CD8-positive, alpha-beta memory T cell (primary cell): ENCODE results near the gene CLASRP. TPM values are rescaled to one million over a fixed set of nuclear protein-coding genes. Genes with fewer than 3 reads are reported as not detected.

Experiments
- CTCF ChIA-PET: fragments of 350-600 bp; sonication (Branson Sonifier 250); formaldehyde crosslinking; loops from one replicate; lab custom pipeline; 2021; ENCODE audit warnings: antibody characterized with exemption; lab: Charles Lee
- POLR2A ChIA-PET: fragments of 350-600 bp; sonication (Branson Sonifier 250); formaldehyde crosslinking; loops from one replicate; lab custom pipeline; 2021; ENCODE audit warnings: antibody characterized with exemption; lab: Charles Lee
- DNase-seq, 5 donors: peaks; one replicate each; pipeline versions ENCODE4 v3.0.0 to v3.0.0-alpha.2; 2020 to 2022; ENCODE audit warnings: mixed read lengths in 1 of 5
- H3K27ac ChIP-seq: one replicate; pipeline ENCODE4 v1.7.0; 2013; ENCODE audit warnings: low read depth, mild to moderate bottlenecking, low read length, moderate library complexity
- H3K27me3 ChIP-seq: 2 replicates; pipeline ENCODE4 v1.7.0; 2013; ENCODE audit warnings: low read length, mild to moderate bottlenecking; ENCODE audit not compliant: insufficient read depth, poor library complexity, severe bottlenecking
- H3K36me3 ChIP-seq: 2 replicates; pipeline ENCODE4 v1.7.0; 2013; ENCODE audit warnings: mild to moderate bottlenecking, low read length, moderate library complexity; ENCODE audit not compliant: insufficient read depth
- H3K4me1 ChIP-seq: 2 replicates; pipeline ENCODE4 v1.7.0; 2013; ENCODE audit warnings: mild to moderate bottlenecking, low read length, moderate library complexity; ENCODE audit not compliant: insufficient read depth
- H3K4me3 ChIP-seq: 2 replicates; pipeline ENCODE4 v1.7.0; 2013; ENCODE audit warnings: mild to moderate bottlenecking, low read length
- H3K9me3 ChIP-seq: 2 replicates; pipeline ENCODE4 v1.7.0; 2013; ENCODE audit warnings: mild to moderate bottlenecking, low read length
- H3K27ac Mint-ChIP-seq, 8 donors: one replicate each; pipeline ENCODE4 v1.8.0; 2020 to 2021; ENCODE audit warnings: mixed read lengths in 8 of 8, mild to moderate bottlenecking in 6 of 8, inconsistent platforms in 3 of 8, moderate library complexity in 3 of 8
- H3K27me3 Mint-ChIP-seq, 2 donors: one replicate each; pipeline ENCODE4 v1.8.0; 2020 to 2021; ENCODE audit warnings: mixed read lengths in 2 of 2, mild to moderate bottlenecking in 1 of 2, moderate library complexity in 1 of 2
- H3K36me3 Mint-ChIP-seq, 3 donors: one replicate each; pipeline ENCODE4 v1.8.0; 2020 to 2021; ENCODE audit warnings: mixed read lengths in 3 of 3, inconsistent platforms in 1 of 3, mild to moderate bottlenecking in 1 of 3
- H3K4me1 Mint-ChIP-seq, 3 donors: one replicate each; pipeline ENCODE4 v1.8.0; 2020 to 2021; ENCODE audit warnings: mixed read lengths in 3 of 3, inconsistent platforms in 1 of 3, mild to moderate bottlenecking in 1 of 3
- H3K4me3 Mint-ChIP-seq, 7 donors: one replicate each; pipeline ENCODE4 v1.8.0; 2020 to 2021; ENCODE audit warnings: mixed read lengths in 7 of 7, mild to moderate bottlenecking in 6 of 7, moderate library complexity in 4 of 7, inconsistent platforms in 2 of 7
- H3K9me3 Mint-ChIP-seq, 5 donors: one replicate each; pipeline ENCODE4 v1.8.0; 2020 to 2022; ENCODE audit warnings: mixed read lengths in 5 of 5, mild to moderate bottlenecking in 3 of 5, moderate library complexity in 2 of 5, inconsistent platforms in 1 of 5
- polyA plus RNA-seq: library from polyadenylated mRNA; unstranded; fragments of 300-500 nt; fragmentation: Illumina TruSeq; gene quantifications from one replicate; pipeline ENCODE4 v1.2.3, GENCODE V29; 2021
- total RNA-seq, 2 experiments: library from RNA; stranded (reverse); gene quantifications; one replicate each; pipeline ENCODE4 v1.2.3, GENCODE V29; 2021

The CLASRP gene
- total and polyA plus RNA-seq, 3 experiments from 2014 or later, result 7.9 to 84.1 (median 75.5) TPM

GRCh38 chr19:45066921-45067661 lies 28.2 kb downstream of the CLASRP start:
- no peak for DNase-seq
- Mint-ChIP-seq H3K4me3 (no peak overlapping the region), H3K9me3 (no peaks in the 10 kb centered on the region), H3K36me3 (peaks cover 0 to 71% (median 0%) of the 10 kb centered on the region in 3 donors), H3K27ac (peak overlapping the region in 2 of 8 donors; percentile 10 to 92), H3K4me1 (no peaks in the 10 kb centered on the region), H3K27me3 (no peaks in the 10 kb centered on the region)
- Histone ChIP-seq H3K9me3 (no peaks in the 10 kb centered on the region), H3K4me1 (no peaks in the 10 kb centered on the region), H3K4me3 (no peak overlapping the region), H3K27ac (no peak overlapping the region), H3K36me3 (peaks cover 9% of the 10 kb centered on the region), H3K27me3 (no peaks in the 10 kb centered on the region)
- CTCF ChIA-PET, result no interaction called here
- POLR2A ChIA-PET, result interaction anchor here (0.6 kb wide), 1 partner anchor 76 kb away, joined by 3 read pairs; no protein-coding TSS in a partner anchor

- Mint-ChIP-seq H3K27ac (peak overlapping the region in 1 of 8 donors; percentile 50), H3K36me3 (peaks cover 0 to 71% (median 1%) of the 10 kb centered on the region in 3 donors), H3K4me3 (no peak overlapping the region), H3K9me3 (no peaks in the 10 kb centered on the region), H3K27me3 (no peaks in the 10 kb centered on the region), H3K4me1 (no peaks in the 10 kb centered on the region)
- peaks cover 8% of the 10 kb centered on the region for H3K36me3 ChIP-seq
- H3K4me3 ChIP-seq, result no peak overlapping the region
- H3K9me3 ChIP-seq, result no peaks in the 10 kb centered on the region
- POLR2A ChIA-PET, result interaction anchor here (1.1 kb wide), 1 partner anchor 17 kb away, joined by 4 read pairs; no protein-coding TSS in a partner anchor
- CTCF ChIA-PET, result interaction anchor here (1.4 kb wide), 1 partner anchor 9 kb away, joined by 5 read pairs; no protein-coding TSS in a partner anchor
- DNase-seq, result no peak
- H3K4me1 ChIP-seq, result no peaks in the 10 kb centered on the region
- H3K27me3 ChIP-seq, result no peaks in the 10 kb centered on the region
- H3K27ac ChIP-seq, result no peak overlapping the region
Observed at GRCh38 chr19:45068041-45068440, 29.2 kb downstream of the CLASRP start.

GRCh38 chr19:45069056-45069455 lies 30.2 kb downstream of the CLASRP start:
- Mint-ChIP-seq H3K4me1 (no peaks in the 10 kb centered on the region), H3K9me3 (no peaks in the 10 kb centered on the region), H3K36me3 (peaks cover 0 to 64% (median 1%) of the 10 kb centered on the region in 3 donors), H3K27ac (peak overlapping the region in 1 of 8 donors; percentile 16), H3K27me3 (no peaks in the 10 kb centered on the region), H3K4me3 (no peak overlapping the region)
- Histone ChIP-seq H3K36me3 (peaks cover 8% of the 10 kb centered on the region), H3K4me1 (no peaks in the 10 kb centered on the region), H3K27me3 (no peaks in the 10 kb centered on the region), H3K4me3 (no peak overlapping the region), H3K9me3 (no peaks in the 10 kb centered on the region), H3K27ac (no peak overlapping the region)
- POLR2A ChIA-PET, result interaction anchor here (0.7 to 1.1 kb wide), 2 partner anchors 18 to 29 kb away, joined by 3 to 4 read pairs; no protein-coding TSS in a partner anchor
- CTCF ChIA-PET, result interaction anchor here (1.4 kb wide), 1 partner anchor 10 kb away, joined by 5 read pairs; no protein-coding TSS in a partner anchor
- no peak for DNase-seq

GRCh38 chr19:45070214-45070613 lies 31.4 kb downstream of the CLASRP start:
- H3K27me3 ChIP-seq, result no peaks in the 10 kb centered on the region
- peaks cover 8% of the 10 kb centered on the region for H3K36me3 ChIP-seq
- Mint-ChIP-seq H3K4me1 (peaks cover 4 to 9% (median 4%) of the 10 kb centered on the region in 3 donors), H3K9me3 (no peaks in the 10 kb centered on the region), H3K36me3 (peaks cover 0 to 59% (median 1%) of the 10 kb centered on the region in 3 donors), H3K27ac (peak overlapping the region in 4 of 8 donors; percentile 36 to 84 (median 50)), H3K4me3 (no peak overlapping the region), H3K27me3 (no peaks in the 10 kb centered on the region)
- H3K27ac ChIP-seq, result no peak overlapping the region
- H3K4me1 ChIP-seq, result peaks cover 5% of the 10 kb centered on the region
- no peak for DNase-seq
- ChIA-PET POLR2A (no interaction called here), CTCF (no interaction called here)
- no peak overlapping the region for H3K4me3 ChIP-seq
- H3K9me3 ChIP-seq, result no peaks in the 10 kb centered on the region

- CTCF ChIA-PET, result no interaction called here
- DNase-seq, result no peak
- Histone ChIP-seq H3K27ac (no peak overlapping the region), H3K4me1 (peaks cover 5% of the 10 kb centered on the region), H3K27me3 (no peaks in the 10 kb centered on the region), H3K36me3 (peaks cover 4% of the 10 kb centered on the region), H3K9me3 (no peaks in the 10 kb centered on the region), H3K4me3 (no peak overlapping the region)
- H3K36me3 Mint-ChIP-seq, result peaks cover 0 to 52% (median 1%) of the 10 kb centered on the region in 3 donors
- POLR2A ChIA-PET, result no interaction called here
- no peaks in the 10 kb centered on the region for H3K9me3 Mint-ChIP-seq
- H3K4me1 Mint-ChIP-seq, result peaks cover 4 to 13% (median 4%) of the 10 kb centered on the region in 3 donors
- H3K27ac Mint-ChIP-seq, result peak overlapping the region in 1 of 8 donors; percentile 36
- no peaks in the 10 kb centered on the region for H3K27me3 Mint-ChIP-seq
- no peak overlapping the region for H3K4me3 Mint-ChIP-seq
Observed at GRCh38 chr19:45070861-45071544, 32.2 kb downstream of the CLASRP start.

- no peaks in the 10 kb centered on the region for H3K27me3 ChIP-seq
- no peak for DNase-seq
- H3K36me3 Mint-ChIP-seq, result peaks cover 0 to 51% (median 1%) of the 10 kb centered on the region in 3 donors
- no peaks in the 10 kb centered on the region for H3K9me3 ChIP-seq
- H3K27me3 Mint-ChIP-seq, result no peaks in the 10 kb centered on the region
- H3K36me3 ChIP-seq, result peaks cover 3% of the 10 kb centered on the region
- H3K27ac ChIP-seq, result no peak overlapping the region
- H3K4me3 ChIP-seq, result no peak overlapping the region
- peaks cover 5 to 18% (median 7%) of the 10 kb centered on the region in 3 donors for H3K4me1 Mint-ChIP-seq
- POLR2A ChIA-PET, result no interaction called here
- peak overlapping the region in 1 of 8 donors; percentile 36 for H3K27ac Mint-ChIP-seq
- no peaks in the 10 kb centered on the region for H3K9me3 Mint-ChIP-seq
- peaks cover 7% of the 10 kb centered on the region for H3K4me1 ChIP-seq
- H3K4me3 Mint-ChIP-seq, result no peak overlapping the region
- CTCF ChIA-PET, result no interaction called here
Observed at GRCh38 chr19:45071545-45071938, 32.7 kb downstream of the CLASRP start.

GRCh38 chr19:45071969-45072790 lies 33.3 kb downstream of the CLASRP start:
- H3K27me3 ChIP-seq, result no peaks in the 10 kb centered on the region
- Mint-ChIP-seq H3K27me3 (no peaks in the 10 kb centered on the region), H3K36me3 (peaks cover 0 to 45% (median 1%) of the 10 kb centered on the region in 3 donors), H3K27ac (peak overlapping the region in 1 of 8 donors; percentile 81), H3K4me1 (peaks cover 12 to 25% (median 14%) of the 10 kb centered on the region in 3 donors), H3K4me3 (peak overlapping the region in 1 of 7 donors; percentile 26), H3K9me3 (no peaks in the 10 kb centered on the region)
- no peak for DNase-seq
- POLR2A ChIA-PET, result no interaction called here
- no peak overlapping the region for H3K4me3 ChIP-seq
- CTCF ChIA-PET, result no interaction called here
- no peak overlapping the region for H3K27ac ChIP-seq
- peaks cover 3% of the 10 kb centered on the region for H3K36me3 ChIP-seq
- no peaks in the 10 kb centered on the region for H3K9me3 ChIP-seq
- H3K4me1 ChIP-seq, result peaks cover 13% of the 10 kb centered on the region
